Right ventricle myocardium inferior (tissue), 1 donor: ENCODE measurements around the gene SCAP. TPM values are rescaled to one million over a fixed set of nuclear protein-coding genes. Genes with fewer than 3 reads are reported as not detected.
A peak's percentile ranks its signal among the peaks of the same experiment; 100 is the strongest.
"Not testable (repeated sequence)": the region's sequence is repeated elsewhere in the genome, so short reads cannot be mapped to it uniquely, and the experiment has no call there.

Experiments used
- ATAC-seq: fragments of 200-7000 bp; cut with Tn5 transposase; one replicate; pipeline ENCODE4 v1.9.1; 2020; ENCODE audit warnings: mild to moderate bottlenecking, moderate library complexity
- DNase-seq: peaks from one replicate; pipeline ENCODE4 v3.0.0; 2021; ENCODE audit errors: missing footprints
- intact Hi-C: fragments of 100-400 bp; cut with DNase I; formaldehyde crosslinking; loops from one replicate; pipeline ENCODE4 v1.11.0; 2022
- total RNA-seq: library from RNA; stranded (reverse); fragmentation: NEBNext Ultra II Directional; extraction: Animal tissue kit (Norgen Biotek cat#: 25700); gene quantifications from one replicate; pipeline ENCODE4 v1.2.1, GENCODE V29; 2021
- donor health status: DM: no; HTN: yes; CAD: no; lungs with severe emphysema.

SCAP gene
- total RNA-seq, 1 donor from 2014 or later = 51.7 TPM

GRCh38 chr3:47487265-47487664 is 11.5 kb upstream of the SCAP start:
- ATAC-seq (no peak), DNase-seq (no peak)
- intact Hi-C loops = no loop called here

- ATAC-seq (no peak), DNase-seq (no peak)
- intact Hi-C loops = no loop called here
Observed at GRCh38 chr3:47485812-47486211, 10.1 kb upstream of the SCAP start.

DNA sequence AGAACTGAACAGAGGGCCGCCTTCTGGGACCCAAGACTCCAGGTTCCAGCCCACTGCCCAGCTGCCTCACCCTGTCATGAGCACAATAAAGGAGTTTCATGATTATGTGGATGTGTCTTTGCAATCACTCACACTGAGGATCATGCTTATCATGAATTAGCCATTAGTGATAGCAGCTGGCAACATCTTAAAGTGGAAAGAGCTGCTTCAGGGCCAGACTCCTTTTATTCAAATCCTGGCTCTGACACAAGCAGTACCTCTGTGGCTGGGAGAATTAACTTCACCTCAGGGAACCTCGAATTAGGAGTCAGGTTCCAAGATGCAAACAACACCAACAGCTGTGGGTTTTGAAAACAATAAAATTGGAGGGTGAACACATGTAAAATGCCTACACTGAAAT is 6.6 kb upstream of the SCAP start:
- intact Hi-C loops = no loop called here
- no peak for DNase-seq
- ATAC-seq = no peak

GRCh38 chr3:47481763-47482162 is 6.0 kb upstream of the SCAP start:
- DNase-seq, intact Hi-C loops, ATAC-seq: not testable (repeated sequence)

GRCh38 chr3:47480267-47480666 is 4.5 kb upstream of the SCAP start:
- intact Hi-C loops, DNase-seq, ATAC-seq: not testable (repeated sequence)

- DNase-seq (no peak), ATAC-seq (no peak)
- intact Hi-C loops = no loop called here
Observed at GRCh38 chr3:47479826-47480160, 4.1 kb upstream of the SCAP start.

GRCh38 chr3:47478022-47478421 is 2.3 kb upstream of the SCAP start:
- DNase-seq = no peak
- intact Hi-C loops = no loop called here
- ATAC-seq = no peak

DNA sequence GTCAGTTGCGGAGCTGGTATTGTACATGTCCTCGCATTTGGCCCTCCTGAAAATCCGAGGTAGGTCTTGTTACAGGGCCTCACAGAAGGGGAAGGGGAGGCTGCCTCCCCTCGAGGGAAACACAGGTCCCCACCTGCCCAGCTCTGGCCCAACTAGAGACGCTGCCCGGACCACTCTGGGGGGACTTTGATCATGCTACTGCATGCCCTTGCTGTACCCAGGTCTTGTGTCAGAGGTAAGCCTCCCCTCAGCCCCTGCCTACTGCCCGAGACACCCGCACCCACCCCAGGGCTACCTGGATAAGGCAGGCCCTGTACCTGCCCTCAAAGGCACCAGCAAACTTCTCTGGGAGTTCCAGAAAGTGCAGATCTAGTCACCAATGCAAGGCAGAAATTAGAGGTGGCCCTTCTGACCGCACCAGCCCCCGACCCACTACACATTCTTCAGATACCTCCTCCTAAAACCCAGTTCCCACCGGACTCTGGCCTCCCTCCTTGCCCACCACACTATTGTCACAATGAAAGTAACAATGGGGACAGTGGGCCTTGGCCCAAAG is 981 bp upstream of the SCAP start:
- no peak for ATAC-seq
- DNase-seq = no peak
- intact Hi-C loops = no loop called here

DNA sequence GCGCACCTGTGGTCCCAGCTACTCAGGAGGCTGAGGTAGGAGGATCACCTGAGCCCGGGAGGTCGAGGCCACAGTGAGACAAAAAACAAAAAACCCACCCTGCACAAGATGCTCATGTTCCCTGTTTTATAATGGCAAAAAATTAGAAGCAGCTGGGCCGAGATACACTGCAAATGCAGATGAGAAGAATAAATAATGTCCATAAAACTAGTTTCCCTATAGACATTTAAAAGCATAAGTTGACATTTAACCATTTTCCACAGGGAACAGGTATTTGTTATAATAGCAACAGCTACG is 537 bp upstream of the SCAP start:
- no peak for DNase-seq
- intact Hi-C loops = no loop called here
- ATAC-seq = no peak

GRCh38 chr3:47475029-47475569 is 642 bp downstream of the SCAP start:
- no peak for DNase-seq
- no peak for ATAC-seq

DNA sequence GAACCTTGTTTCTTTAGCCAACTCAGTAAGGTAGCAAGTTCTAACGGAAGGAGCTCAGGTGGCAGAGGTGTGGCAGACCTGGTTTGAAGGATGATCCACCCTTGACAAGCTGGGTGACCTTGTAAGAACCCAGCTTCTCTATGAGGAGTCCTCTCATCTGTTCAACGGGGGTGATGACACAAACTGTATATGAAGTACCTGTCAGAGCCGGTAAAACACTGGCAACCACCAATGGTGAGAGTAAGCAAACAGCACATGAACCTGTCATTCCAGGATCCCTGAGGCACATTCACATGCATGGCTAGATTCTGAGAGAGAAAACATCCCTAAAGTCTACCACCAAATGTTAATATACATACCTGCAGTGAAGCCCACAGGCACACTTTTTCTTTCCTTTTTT is 2.4 kb downstream of the SCAP start:
- ATAC-seq (no peak), DNase-seq (no peak)
- intact Hi-C loops = no loop called here

More at GRCh38 chr3:47475029-47475569, 642 bp downstream of the SCAP start:
- intact Hi-C loops = loop anchor here (1.0 to 2.0 kb wide), 2 partner anchors 32 to 54 kb away; no protein-coding TSS in a partner anchor

DNA sequence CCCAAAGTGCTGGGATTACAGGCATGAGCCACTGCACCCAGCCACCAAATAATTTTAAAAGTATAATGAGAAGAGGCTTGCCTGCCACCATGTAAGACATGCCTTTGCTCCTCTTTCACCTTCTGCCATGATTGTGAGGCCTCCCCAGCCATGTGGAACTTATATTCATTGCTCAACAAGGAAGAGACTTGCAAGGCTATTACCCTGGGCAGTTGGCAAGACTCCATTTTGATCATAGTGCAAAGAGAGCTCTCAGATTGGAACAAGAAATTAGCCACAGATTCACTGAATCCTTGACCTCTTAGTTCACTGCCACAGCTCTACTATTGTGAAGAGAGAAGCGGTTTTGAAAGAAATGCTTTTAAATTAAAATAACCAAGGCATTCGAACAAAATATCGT is 6.1 kb downstream of the SCAP start:
- intact Hi-C loops = no loop called here
- ATAC-seq (no peak), DNase-seq (no peak)

- ATAC-seq = not testable (repeated sequence)
Observed at GRCh38 chr3:47468315-47468714, 7.4 kb downstream of the SCAP start.

DNA sequence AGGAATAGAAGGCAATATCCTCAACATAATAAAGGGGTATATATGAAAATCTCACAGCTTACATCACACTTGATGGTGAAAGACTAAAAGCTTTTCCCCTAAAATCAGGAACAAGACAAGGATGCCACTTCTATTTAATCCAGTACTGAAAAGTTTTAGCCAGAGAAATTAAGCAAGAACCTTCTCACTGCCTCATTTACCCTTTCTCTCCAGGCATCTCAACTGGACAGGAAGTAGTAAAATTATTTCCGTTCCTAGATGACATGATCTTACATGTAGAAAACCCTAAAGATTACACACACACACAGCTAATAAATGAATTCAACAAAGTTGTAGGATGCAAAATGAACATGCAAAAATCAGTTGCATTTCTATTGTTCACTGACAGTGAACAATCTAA is 11.2 kb downstream of the SCAP start:
- DNase-seq (no peak), ATAC-seq (no peak)
- intact Hi-C loops = no loop called here

More at GRCh38 chr3:47468315-47468714, 7.4 kb downstream of the SCAP start:
- intact Hi-C loops, DNase-seq: not testable (repeated sequence)

DNA sequence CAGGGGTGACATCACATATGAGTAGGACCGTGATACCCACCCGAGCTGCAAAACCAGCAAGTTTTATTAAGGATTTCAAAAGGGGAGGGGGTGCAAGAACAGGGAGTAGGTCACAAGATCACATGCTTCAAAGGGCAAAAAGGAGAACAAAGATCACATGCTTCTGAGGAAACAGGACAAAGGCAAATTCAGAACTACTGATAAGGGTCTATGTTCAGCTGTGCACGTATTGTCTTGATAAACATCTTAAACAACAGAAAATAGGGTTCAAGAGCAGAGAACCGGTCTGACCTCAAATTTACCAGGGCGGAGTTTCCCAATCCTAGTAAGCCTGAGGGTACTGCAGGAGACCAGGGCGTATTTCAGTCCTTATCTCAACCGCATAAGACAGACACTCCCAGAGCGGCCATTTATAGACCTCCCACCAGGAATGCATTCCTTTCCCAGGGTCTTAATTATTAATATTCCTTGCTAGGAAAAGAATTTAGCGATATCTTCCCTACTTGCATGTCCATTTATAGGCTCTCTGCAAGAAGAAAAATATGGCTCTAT is 16.1 kb downstream of the SCAP start:
- intact Hi-C loops = loop anchor here (2.0 kb wide), 1 partner anchor 13 kb away; no protein-coding TSS in a partner anchor
- DNase-seq, ATAC-seq: not testable (repeated sequence)

DNA sequence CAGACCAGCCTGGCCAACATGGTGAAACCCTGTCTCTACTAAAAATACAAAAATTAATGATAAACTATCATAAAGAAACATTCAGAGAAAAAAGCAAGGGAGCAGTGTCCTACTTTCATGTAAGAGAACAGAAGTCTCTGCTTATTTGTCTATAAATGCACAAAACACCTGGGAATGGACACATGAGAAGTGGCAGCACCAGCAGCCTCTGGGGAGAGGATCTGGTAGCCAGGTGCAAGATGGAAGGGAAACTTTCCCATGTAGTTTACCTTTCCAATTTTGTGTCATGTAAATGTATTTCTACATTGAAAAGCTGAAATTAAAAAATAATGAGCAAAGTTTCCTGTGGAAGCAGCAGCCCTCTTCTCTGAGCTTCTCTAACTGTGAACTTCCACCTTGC is 18.8 kb downstream of the SCAP start:
- no peak for ATAC-seq
- intact Hi-C loops = no loop called here
- DNase-seq = no peak

DNA sequence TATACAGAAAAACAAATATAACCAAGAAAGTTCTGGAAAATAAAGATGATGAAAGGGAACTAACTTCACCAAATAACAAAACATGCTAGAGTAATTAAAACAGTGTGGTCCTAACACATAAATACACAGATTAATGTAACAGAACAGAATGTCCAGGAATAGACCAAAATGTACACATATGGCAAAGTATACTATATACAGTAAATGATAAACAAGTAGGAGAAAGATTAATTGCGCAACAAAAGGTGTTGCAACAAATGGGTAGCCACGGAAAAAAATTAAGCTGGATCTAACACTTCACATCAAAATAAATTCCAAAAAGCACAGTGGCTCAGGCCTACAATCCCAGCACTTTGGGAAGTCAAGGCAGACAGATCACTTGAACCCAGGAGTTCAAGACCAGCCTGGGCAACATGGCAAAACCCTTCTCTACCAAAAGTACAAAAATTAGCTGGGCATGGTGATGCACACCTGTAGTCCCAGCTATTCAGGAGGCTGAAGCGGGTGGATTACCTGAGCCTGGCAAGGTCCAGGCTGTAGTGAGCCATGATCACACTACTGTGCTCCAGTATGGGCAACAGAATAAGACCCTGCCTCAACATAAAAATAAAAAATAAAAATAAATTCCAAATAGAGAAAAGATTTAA is 19.8 kb downstream of the SCAP start:
- intact Hi-C loops = no loop called here
- no peak for ATAC-seq
- DNase-seq = no peak

DNA sequence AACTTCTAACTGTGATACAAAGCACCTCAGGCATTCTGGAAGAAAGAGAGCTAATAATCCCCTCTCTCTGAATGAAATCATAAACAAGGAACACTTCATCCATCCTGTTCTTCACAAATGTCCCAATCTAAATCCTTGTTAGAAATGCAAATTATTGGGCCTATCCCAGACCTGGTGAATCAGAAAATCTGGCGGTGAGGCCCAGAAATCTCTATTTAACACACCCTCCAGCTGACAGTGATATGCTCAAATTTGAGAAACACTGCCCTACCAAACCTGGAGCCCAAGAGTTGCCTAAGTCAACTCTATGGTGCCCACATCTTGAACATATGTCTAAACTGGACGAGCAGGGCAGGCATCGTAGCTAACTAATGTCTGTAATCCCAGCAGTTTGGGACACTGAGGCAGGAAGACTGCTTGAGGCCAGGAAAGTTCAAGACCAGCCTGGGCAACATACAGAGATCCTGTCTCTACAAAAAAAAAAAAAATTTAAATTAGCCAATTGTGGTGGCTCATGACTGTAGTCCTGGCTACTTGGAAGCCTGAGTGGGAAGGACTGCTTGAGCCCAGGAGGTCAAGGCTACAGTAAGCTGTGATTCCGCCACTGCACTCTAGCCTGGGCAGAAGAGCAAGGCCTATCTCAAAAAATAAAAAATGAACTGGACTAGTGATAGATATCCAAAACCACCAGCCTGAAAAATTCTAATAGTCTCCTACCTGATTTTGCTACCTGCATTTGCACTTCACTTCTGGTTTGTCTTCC is 23.1 kb downstream of the SCAP start:
- ATAC-seq (no peak), DNase-seq (no peak)
- intact Hi-C loops = no loop called here

GRCh38 chr3:47444103-47444502 is 31.6 kb downstream of the SCAP start:
- DNase-seq = no peak
- intact Hi-C loops = no loop called here
- ATAC-seq = no peak

GRCh38 chr3:47443611-47443995 is 32.1 kb downstream of the SCAP start:
- ATAC-seq = peak; percentile 21
- no peak for DNase-seq
- intact Hi-C loops = loop anchor here (2.0 kb wide), 1 partner anchor 31 kb away; the partner anchor contains the start of gene SCAP
